Neutrophil (primary cell): Measurements from ENCODE around the gene CSTPP1.
"Not testable (repeated sequence)": the region's sequence is repeated elsewhere in the genome, so short reads cannot be mapped to it uniquely, and the experiment has no call there.

Source experiments
- H3K27ac ChIP-seq: fragments of 200-600 bp; sonication (generic); 2 replicates; pipeline ENCODE4 v1.5.1; 2016; ENCODE audit warnings: mild to moderate bottlenecking, moderate library complexity
- H3K27me3 ChIP-seq: fragments of 200-600 bp; sonication (generic); 2 replicates; pipeline ENCODE4 v1.6.0; 2016; ENCODE audit warnings: mild to moderate bottlenecking
- H3K36me3 ChIP-seq: fragments of 200-600 bp; sonication (generic); 2 replicates; pipeline ENCODE4 v1.5.1; 2017
- H3K4me1 ChIP-seq, 2 experiments: fragments of 200-600 bp in 1 of 2; sonication (generic) in 1 of 2; 1 replicate in 1 of 2; 2 replicates in 1 of 2; pipeline versions ENCODE4 v1.5.1 to v1.6.1; 2013 to 2016; ENCODE audit warnings: low read depth in 1 of 2, low read length in 1 of 2, mild to moderate bottlenecking in 1 of 2, moderate library complexity in 1 of 2; ENCODE audit not compliant: control insufficient read depth in 1 of 2, insufficient read depth in 1 of 2
- H3K4me3 ChIP-seq, 2 experiments: fragments of 200-600 bp in 1 of 2; sonication (generic) in 1 of 2; 1 replicate in 1 of 2; 2 replicates in 1 of 2; pipeline ENCODE4 v1.5.1; 2013 to 2016; ENCODE audit warnings: low read depth in 1 of 2, low read length in 1 of 2, mild to moderate bottlenecking in 1 of 2, moderate library complexity in 1 of 2
- H3K9me3 ChIP-seq: fragments of 200-600 bp; sonication (generic); 2 replicates; pipeline ENCODE4 v1.5.1; 2016
- CTCF ChIP-seq: fragments of 200-600 bp; sonication (generic); IDR thresholded peaks from 2 replicates; pipeline ENCODE4 v1.5.1; 2016; ENCODE audit warnings: antibody characterized with exemption

Gene CSTPP1

GRCh38 chr11:47093541-47093940, 157.0 kb downstream of the CSTPP1 start:
- H3K27ac ChIP-seq, result no peak overlapping the region
- H3K9me3 ChIP-seq, result no peaks in the 10 kb centered on the region
- H3K27me3 ChIP-seq, result no peaks in the 10 kb centered on the region
- H3K4me1 ChIP-seq, result no peaks in the 10 kb centered on the region
- no peak for TF ChIP-seq CTCF
- no peaks in the 10 kb centered on the region for H3K36me3 ChIP-seq
- no peak overlapping the region for H3K4me3 ChIP-seq

GRCh38 chr11:47096871-47097270, 160.3 kb downstream of the CSTPP1 start:
- H3K36me3 ChIP-seq, H3K27me3 ChIP-seq, H3K9me3 ChIP-seq, H3K4me3 ChIP-seq, H3K4me1 ChIP-seq, H3K27ac ChIP-seq: not testable (repeated sequence)

- not testable (repeated sequence) for H3K4me3 ChIP-seq, H3K36me3 ChIP-seq, H3K27ac ChIP-seq, H3K9me3 ChIP-seq, H3K4me1 ChIP-seq, H3K27me3 ChIP-seq
Measured at GRCh38 chr11:47098223-47098622, 161.7 kb downstream of the CSTPP1 start.

GRCh38 chr11:47099214-47099917, 162.8 kb downstream of the CSTPP1 start:
- H3K36me3 ChIP-seq, result no peaks in the 10 kb centered on the region
- no peak overlapping the region for H3K27ac ChIP-seq
- no peaks in the 10 kb centered on the region for H3K27me3 ChIP-seq
- H3K4me1 ChIP-seq, result no peaks in the 10 kb centered on the region
- H3K4me3 ChIP-seq, result no peak overlapping the region
- no peaks in the 10 kb centered on the region for H3K9me3 ChIP-seq
- TF ChIP-seq CTCF, result no peak

GRCh38 chr11:47099918-47100315, 163.4 kb downstream of the CSTPP1 start:
- Histone ChIP-seq H3K4me1 (no peaks in the 10 kb centered on the region), H3K9me3 (no peaks in the 10 kb centered on the region), H3K27ac (no peak overlapping the region), H3K36me3 (no peaks in the 10 kb centered on the region), H3K27me3 (no peaks in the 10 kb centered on the region), H3K4me3 (no peak overlapping the region)
- no peak for TF ChIP-seq CTCF

GRCh38 chr11:47101406-47101805, 164.8 kb downstream of the CSTPP1 start:
- TF ChIP-seq CTCF, result no peak
- H3K4me1 ChIP-seq, result no peaks in the 10 kb centered on the region
- H3K36me3 ChIP-seq, result no peaks in the 10 kb centered on the region
- H3K4me3 ChIP-seq, result no peak overlapping the region
- no peaks in the 10 kb centered on the region for H3K9me3 ChIP-seq
- H3K27me3 ChIP-seq, result no peaks in the 10 kb centered on the region
- H3K27ac ChIP-seq, result no peak overlapping the region
